Neuronal stem cell (in vitro differentiated cells): ENCODE measurements around the gene POLRMT.

Experiments
- DNase-seq: peaks from one replicate; pipeline ENCODE4 v3.0.0-alpha.2; 2013; ENCODE audit warnings: low spot score
- H2AFZ ChIP-seq: one replicate; pipeline ENCODE4 v1.6.1; 2013; ENCODE audit warnings: mild to moderate bottlenecking, low read length, inconsistent platforms
- H2AK5ac ChIP-seq: 2 replicates; pipeline ENCODE4 v1.6.1; 2013; ENCODE audit warnings: low read depth, mild to moderate bottlenecking, inconsistent platforms, low read length, moderate library complexity, mixed read lengths
- H2BK120ac ChIP-seq: 2 replicates; pipeline ENCODE4 v1.6.1; 2013; ENCODE audit warnings: low read depth, mild to moderate bottlenecking, inconsistent platforms, low read length, moderate library complexity, mixed read lengths
- H2BK12ac ChIP-seq: one replicate; pipeline ENCODE4 v1.6.1; 2013; ENCODE audit warnings: low read length, inconsistent platforms
- H2BK15ac ChIP-seq: 2 replicates; pipeline ENCODE4 v1.6.1; 2013; ENCODE audit warnings: mild to moderate bottlenecking, low read length, inconsistent platforms, mixed read lengths
- H2BK5ac ChIP-seq: one replicate; pipeline ENCODE4 v1.6.1; 2013; ENCODE audit warnings: inconsistent platforms, mild to moderate bottlenecking, low read length, moderate library complexity
- H3K14ac ChIP-seq: one replicate; pipeline ENCODE4 v1.6.1; 2013; ENCODE audit warnings: low read length, inconsistent platforms
- H3K18ac ChIP-seq: 2 replicates; pipeline ENCODE4 v1.6.1; 2013; ENCODE audit warnings: low read length, inconsistent platforms
- H3K23ac ChIP-seq: 2 replicates; pipeline ENCODE4 v1.6.1; 2013; ENCODE audit warnings: low read depth, mild to moderate bottlenecking, mixed read lengths, low read length, inconsistent platforms; ENCODE audit not compliant: poor library complexity
- H3K27ac ChIP-seq: replicated peaks from 3 replicates; pipeline ENCODE4 v1.5.1; 2013; ENCODE audit warnings: low read length, inconsistent platforms
- H3K27me3 ChIP-seq, 3 experiments: 2 replicates each; pipeline ENCODE4 v1.6.1; 2013; ENCODE audit warnings: low read length in 3 of 3, mild to moderate bottlenecking in 2 of 3, inconsistent platforms in 1 of 3, low read depth in 1 of 3, mixed read lengths in 1 of 3, moderate library complexity in 1 of 3; ENCODE audit not compliant: control insufficient read depth in 3 of 3, insufficient read depth in 3 of 3
- H3K36me3 ChIP-seq, 2 donors: replicated peaks in 1 of 2; 2 replicates each; pipeline ENCODE4 v1.6.1; 2013; ENCODE audit warnings: low read length in 2 of 2; ENCODE audit not compliant: control insufficient read depth in 2 of 2, insufficient read depth in 2 of 2
- H3K4ac ChIP-seq: 2 replicates; pipeline ENCODE4 v1.6.1; 2013; ENCODE audit warnings: inconsistent platforms, mild to moderate bottlenecking, low read length, moderate library complexity
- H3K4me1 ChIP-seq, 2 donors: 1 replicate in 1 of 2; 2 replicates in 1 of 2; pipeline ENCODE4 v1.6.1; 2013; ENCODE audit warnings: low read length in 2 of 2, low read depth in 1 of 2; ENCODE audit not compliant: control insufficient read depth in 2 of 2, insufficient read depth in 1 of 2
- H3K4me2 ChIP-seq: one replicate; pipeline ENCODE4 v1.6.1; 2013; ENCODE audit warnings: mild to moderate bottlenecking, low read length, inconsistent platforms; ENCODE audit not compliant: insufficient read depth, poor library complexity, severe bottlenecking
- H3K4me3 ChIP-seq, 2 donors: 2 replicates each; pipeline ENCODE4 v1.5.1; 2013; ENCODE audit warnings: low read length in 2 of 2, mild to moderate bottlenecking in 2 of 2, inconsistent platforms in 1 of 2, moderate library complexity in 1 of 2
- H3K79me1 ChIP-seq: one replicate; pipeline ENCODE4 v1.6.1; 2013; ENCODE audit warnings: low read depth, mild to moderate bottlenecking, inconsistent platforms, low read length, moderate library complexity
- H3K9ac ChIP-seq: one replicate; pipeline ENCODE4 v1.6.1; 2013; ENCODE audit warnings: mild to moderate bottlenecking, low read depth, low read length, inconsistent platforms; ENCODE audit not compliant: poor library complexity
- H3K9me3 ChIP-seq, 2 donors: replicated peaks in 1 of 2; 2 replicates each; pipeline versions ENCODE3 to v1.6.1; 2013; ENCODE audit warnings: low read length in 2 of 2, mild to moderate bottlenecking in 2 of 2, inconsistent platforms in 1 of 2, low read depth in 1 of 2, mixed read lengths in 1 of 2, moderate library complexity in 1 of 2; ENCODE audit not compliant: control insufficient read depth in 2 of 2, insufficient read depth in 1 of 2
- H4K8ac ChIP-seq: one replicate; pipeline ENCODE4 v1.6.1; 2013; ENCODE audit warnings: low read depth, mild to moderate bottlenecking, inconsistent platforms, low read length, moderate library complexity
- H4K91ac ChIP-seq: one replicate; pipeline ENCODE4 v1.6.1; 2013; ENCODE audit warnings: low read length, low read depth, mild to moderate bottlenecking, inconsistent platforms; ENCODE audit not compliant: poor library complexity
- WGBS, 2 donors: extraction: QIAGEN DNeasy Blood & Tissue Kit; methylation state at CpG; one replicate each; pipeline ENCODE4 v1.1.7; 2013; ENCODE audit warnings: missing lambda C conversion rate in 2 of 2, mixed read lengths in 1 of 2; ENCODE audit not compliant: insufficient read length in 2 of 2, insufficient replicate concordance in 1 of 2; ENCODE audit errors: extremely low coverage in 2 of 2; 5-methylcytosine and 5-hydroxymethylcytosine counted together

POLRMT gene

DNA sequence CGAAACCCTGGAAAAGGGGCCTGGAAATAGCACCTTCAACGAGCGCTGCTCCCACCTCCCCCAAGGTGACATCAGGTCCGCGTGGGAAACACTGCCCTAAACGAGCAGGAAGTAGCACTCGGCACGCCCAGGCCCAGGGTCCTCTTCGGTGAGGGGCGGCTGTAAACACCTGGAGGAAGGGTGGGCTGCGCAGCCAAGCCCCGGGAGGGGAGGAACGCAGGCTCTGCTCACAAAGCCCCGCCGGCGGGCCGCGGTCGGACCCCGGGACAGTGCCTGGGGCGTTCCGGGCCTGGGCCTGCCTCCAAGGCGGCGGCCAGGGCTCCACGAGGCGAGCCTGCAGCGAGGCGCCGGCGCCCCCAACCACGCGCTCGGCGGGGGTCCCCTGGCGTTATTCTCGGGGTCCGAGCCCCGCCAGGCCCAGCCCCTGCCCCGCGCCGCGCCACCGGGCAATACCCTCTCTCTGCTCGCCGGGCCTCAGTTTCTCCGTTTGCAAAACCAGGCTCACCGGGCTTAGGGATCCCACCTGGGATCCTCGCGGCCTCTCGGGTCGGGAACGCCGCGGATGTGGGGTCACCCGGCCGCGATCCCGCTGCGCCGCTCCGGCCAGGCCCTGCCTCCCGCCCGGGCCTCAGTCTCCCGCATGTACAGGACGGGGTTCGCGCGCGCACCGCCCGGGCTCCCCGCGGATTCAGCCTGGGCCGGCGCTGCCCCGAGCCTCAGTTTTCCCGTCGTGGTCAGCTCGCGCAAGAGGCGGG, 29.0 kb upstream of the POLRMT start:
- no CpG with 5 or more reads among the region's 81 CpGs for WGBS, 2 donors
- no peak for DNase-seq
- H3K14ac ChIP-seq: peak overlapping the region; percentile 99
- peak overlapping the region; percentile 84 for H2AFZ ChIP-seq
- peak overlapping the region; percentile 87 for H2AK5ac ChIP-seq
- peaks cover 6 to 9% of the 10 kb centered on the region in 2 donors for H3K9me3 ChIP-seq
- H3K18ac ChIP-seq: peak overlapping the region; percentile 99
- peak overlapping the region; percentile 71 to 95 for H3K4me3 ChIP-seq
- H3K4ac ChIP-seq: peak overlapping the region; percentile 37
- no peak overlapping the region for H3K27ac ChIP-seq
- H2BK120ac ChIP-seq: no peak overlapping the region
- no peak overlapping the region for H2BK12ac ChIP-seq
- H3K4me2 ChIP-seq: peak overlapping the region; percentile 92
- H2BK15ac ChIP-seq: no peak overlapping the region
- peak overlapping the region; percentile 99 for H3K9ac ChIP-seq
- H3K27me3 ChIP-seq: peaks cover 0 to 2% (median 0%) of the 10 kb centered on the region in 3 experiments
- no peak overlapping the region for H4K8ac ChIP-seq
- peaks cover 3 to 12% of the 10 kb centered on the region in 2 donors for H3K36me3 ChIP-seq
- peaks cover 46% of the 10 kb centered on the region for H3K79me1 ChIP-seq
- peaks cover 14 to 16% of the 10 kb centered on the region in 2 donors for H3K4me1 ChIP-seq
- peak overlapping the region; percentile 95 for H2BK5ac ChIP-seq
- H4K91ac ChIP-seq: no peak overlapping the region
- peak overlapping the region; percentile 69 for H3K23ac ChIP-seq

DNA sequence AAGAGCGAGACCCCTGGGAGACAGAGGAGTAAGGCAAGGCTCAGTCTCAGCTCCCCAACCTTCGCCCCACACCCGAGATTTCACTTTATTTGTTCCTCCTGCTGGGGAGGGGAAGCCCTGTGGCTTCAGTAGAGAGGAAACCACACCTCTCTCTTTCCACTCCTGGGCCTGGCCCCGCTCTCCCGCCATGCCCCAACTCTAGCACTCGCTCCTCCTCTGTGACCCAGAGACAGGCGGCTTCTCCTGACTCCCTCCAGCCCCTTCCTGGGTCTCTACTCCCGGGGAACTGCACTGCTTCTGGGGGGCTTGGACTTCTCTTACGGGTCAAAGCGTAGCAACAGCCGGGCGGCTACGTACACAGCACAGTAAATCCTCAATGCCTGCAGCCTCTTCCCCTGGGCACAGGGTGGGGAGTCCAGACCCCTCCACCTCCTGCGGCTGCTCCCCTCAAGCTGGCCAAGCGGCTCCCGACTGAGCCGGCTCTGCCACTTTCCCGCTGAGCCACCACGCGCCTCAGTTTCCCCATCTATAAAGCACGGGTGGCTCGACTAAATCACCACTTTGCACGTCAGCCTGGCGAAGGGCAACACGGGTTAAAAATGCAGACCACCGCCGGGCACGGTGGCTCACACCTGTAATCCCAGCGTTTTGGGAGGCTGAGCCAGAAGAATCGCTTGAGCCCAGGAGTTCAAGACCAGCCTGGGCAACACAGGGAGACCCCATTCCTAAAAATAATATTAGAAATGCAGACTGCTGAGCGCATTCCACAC, 28.3 kb upstream of the POLRMT start:
- H4K8ac ChIP-seq: no peak overlapping the region
- H3K27ac ChIP-seq: no peak overlapping the region
- peak overlapping the region; percentile 71 to 95 for H3K4me3 ChIP-seq
- H2BK15ac ChIP-seq: no peak overlapping the region
- H2AK5ac ChIP-seq: peak overlapping the region; percentile 87
- H2AFZ ChIP-seq: no peak overlapping the region
- no peak overlapping the region for H2BK120ac ChIP-seq
- no peak overlapping the region for H3K14ac ChIP-seq
- H3K27me3 ChIP-seq: peaks cover 0 to 2% (median 0%) of the 10 kb centered on the region in 3 experiments
- no peak overlapping the region for H3K4ac ChIP-seq
- H2BK5ac ChIP-seq: peak overlapping the region; percentile 54
- H3K79me1 ChIP-seq: peaks cover 53% of the 10 kb centered on the region
- H4K91ac ChIP-seq: no peak overlapping the region
- H3K4me2 ChIP-seq: peak overlapping the region; percentile 92
- H3K23ac ChIP-seq: peak overlapping the region; percentile 58
- no CpG with 5 or more reads among the region's 31 CpGs for WGBS, 2 donors
- peaks cover 3 to 13% of the 10 kb centered on the region in 2 donors for H3K36me3 ChIP-seq
- no peak overlapping the region for H2BK12ac ChIP-seq
- no peak overlapping the region for H3K18ac ChIP-seq
- no peak for DNase-seq
- peak overlapping the region; percentile 87 for H3K9ac ChIP-seq
- peaks cover 5 to 6% of the 10 kb centered on the region in 2 donors for H3K9me3 ChIP-seq
- H3K4me1 ChIP-seq: peaks cover 14 to 16% of the 10 kb centered on the region in 2 donors

DNA sequence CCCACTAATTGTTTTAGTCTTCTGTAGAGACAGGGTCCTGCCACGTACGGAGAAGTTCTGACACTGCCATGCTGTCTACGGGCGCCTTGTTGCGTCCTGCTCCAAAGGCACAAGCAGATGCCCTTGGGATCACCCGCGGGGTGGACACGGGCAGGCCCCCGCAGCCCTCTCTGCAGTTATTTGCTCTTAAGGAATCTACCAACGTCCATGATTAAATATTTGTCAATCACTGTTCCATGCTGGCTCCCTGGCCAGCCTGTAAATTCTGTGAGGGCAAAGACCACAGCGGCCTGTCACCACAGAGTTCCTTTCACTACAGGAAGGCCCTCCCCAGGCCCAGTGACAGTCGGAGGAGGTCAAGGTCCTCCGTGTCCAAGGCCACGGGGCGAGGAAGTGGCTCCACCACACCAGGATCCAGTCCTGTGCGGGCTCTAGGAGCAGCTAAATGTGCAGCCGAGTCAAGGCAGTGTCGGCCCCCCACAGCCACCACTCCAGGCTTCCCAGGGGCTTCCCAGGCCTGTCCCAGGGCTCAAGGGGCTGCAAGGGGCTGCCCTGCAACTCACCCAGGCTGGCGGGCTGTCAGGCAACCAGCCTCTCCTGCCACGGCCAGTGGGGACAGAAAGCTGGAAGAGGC, 27.6 kb upstream of the POLRMT start:
- H3K27ac ChIP-seq: no peak overlapping the region
- no peak overlapping the region for H2AFZ ChIP-seq
- no peak overlapping the region for H4K8ac ChIP-seq

More for the DNA sequence above, 27.6 kb upstream of the POLRMT start:
- H3K79me1 ChIP-seq: peaks cover 55% of the 10 kb centered on the region
- H3K4me3 ChIP-seq: peak overlapping the region in 1 of 2 donors; percentile 71
- no peak overlapping the region for H2BK12ac ChIP-seq
- H3K9me3 ChIP-seq: peaks cover 5 to 6% of the 10 kb centered on the region in 2 donors
- peak overlapping the region; percentile 87 for H3K9ac ChIP-seq
- H2BK120ac ChIP-seq: no peak overlapping the region
- H3K4me1 ChIP-seq: peaks cover 14 to 16% of the 10 kb centered on the region in 2 donors
- peaks cover 3 to 16% of the 10 kb centered on the region in 2 donors for H3K36me3 ChIP-seq
- H3K23ac ChIP-seq: no peak overlapping the region
- WGBS, 2 donors: no CpG with 5 or more reads among the region's 20 CpGs
- H3K14ac ChIP-seq: no peak overlapping the region
- H3K4me2 ChIP-seq: no peak overlapping the region
- H3K27me3 ChIP-seq: peaks cover 0 to 2% (median 0%) of the 10 kb centered on the region in 3 experiments
- H4K91ac ChIP-seq: no peak overlapping the region
- H3K4ac ChIP-seq: peak overlapping the region; percentile 10
- DNase-seq: no peak
- peak overlapping the region; percentile 54 for H2BK5ac ChIP-seq
- H2AK5ac ChIP-seq: no peak overlapping the region
- H3K18ac ChIP-seq: no peak overlapping the region
- H2BK15ac ChIP-seq: no peak overlapping the region
